ENCODE results near the gene ELMOD3. TPM values are rescaled to one million over a fixed set of nuclear protein-coding genes. Genes with fewer than 3 reads are reported as not detected.
"Not testable (repeated sequence)": the region's sequence is repeated elsewhere in the genome, so short reads cannot be mapped to it uniquely, and the experiment has no call there.

Gene ELMOD3
- total and polyA plus RNA-seq, 3 experiments from 2014 or later, result 12.2 to 14.4 (median 13.6) TPM

DNA sequence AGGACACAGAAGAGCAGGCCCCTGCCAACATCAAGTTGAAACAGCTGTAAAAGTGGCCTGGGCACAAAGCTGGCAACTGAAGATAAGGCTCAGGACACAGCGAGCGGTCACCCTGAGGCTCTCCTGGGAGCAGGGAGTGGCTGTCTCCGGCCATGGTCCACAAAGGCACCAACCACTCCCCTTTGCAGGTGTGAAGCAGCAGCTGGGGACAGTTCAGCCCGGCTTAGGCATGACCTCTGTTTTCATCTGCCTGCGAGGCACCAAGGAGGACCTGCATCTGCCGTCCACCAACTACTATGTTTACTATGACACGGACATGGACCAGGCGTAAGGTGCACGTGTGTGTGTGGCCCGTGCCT lies 39.7 kb upstream of the ELMOD3 start:
- CTCF ChIA-PET, result no interaction called here

DNA sequence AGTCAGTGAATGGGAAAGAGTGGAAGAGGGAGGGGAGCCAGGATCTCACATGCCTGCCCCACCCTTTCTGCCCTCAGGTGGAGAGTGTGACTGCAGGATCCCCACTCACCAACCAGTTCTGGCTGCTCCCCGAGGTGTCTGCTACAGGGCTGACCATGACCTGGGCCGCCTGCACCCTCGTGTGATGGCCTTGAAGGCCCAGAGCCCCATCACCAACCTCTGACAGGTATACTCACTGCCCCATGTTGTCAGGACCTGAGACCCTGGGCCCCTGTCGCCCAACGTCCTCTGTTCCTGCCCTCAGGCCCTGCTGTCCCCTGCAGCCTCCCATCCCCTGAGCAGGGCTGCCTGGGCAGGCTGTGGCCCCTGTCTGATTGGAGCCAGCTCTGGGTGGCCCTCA lies 38.6 kb upstream of the ELMOD3 start:
- H3K9me3 Mint-ChIP-seq; H3K27me3 ChIP-seq (ENCODE audit: insufficient read depth, low read length, poor library complexity, severe bottlenecking); H3K9me3 ChIP-seq (ENCODE audit: low read length); H3K4me3 Mint-ChIP-seq; H3K27ac ChIP-seq (ENCODE audit: low read depth, low read length); CTCF ChIA-PET; DNase-seq; H3K27me3 Mint-ChIP-seq; H3K4me3 ChIP-seq (ENCODE audit: low read length): not testable (repeated sequence)
- Mint-ChIP-seq H3K27ac (peak overlapping the region in 4 of 8 donors; percentile 17 to 57 (median 40)), H3K36me3 (peaks cover 3 to 59% (median 28%) of the 10 kb centered on the region in 3 donors), H3K4me1 (peaks cover 39 to 50% (median 43%) of the 10 kb centered on the region in 3 donors)
- Histone ChIP-seq H3K36me3 (ENCODE audit: insufficient read depth, low read length) (peaks cover 22% of the 10 kb centered on the region), H3K4me1 (ENCODE audit: insufficient read depth, low read length) (peaks cover 26% of the 10 kb centered on the region)
- POLR2A ChIA-PET, result interaction anchor here (1.2 kb wide), 1 partner anchor 12 kb away, joined by 3 read pairs; the partner anchor contains the start of gene TGOLN2

More for the DNA sequence above, 39.7 kb upstream of the ELMOD3 start:
- peak overlapping the region in 1 of 8 donors; percentile 22 for H3K27ac Mint-ChIP-seq
- Histone ChIP-seq H3K9me3 (ENCODE audit: low read length) (no peaks in the 10 kb centered on the region), H3K4me1 (ENCODE audit: insufficient read depth, low read length) (peaks cover 20% of the 10 kb centered on the region), H3K4me3 (ENCODE audit: low read length) (no peak overlapping the region), H3K27me3 (ENCODE audit: insufficient read depth, low read length, poor library complexity, severe bottlenecking) (no peaks in the 10 kb centered on the region), H3K27ac (ENCODE audit: low read depth, low read length) (no peak overlapping the region), H3K36me3 (ENCODE audit: insufficient read depth, low read length) (peaks cover 11% of the 10 kb centered on the region)
- H3K9me3 Mint-ChIP-seq, result no peaks in the 10 kb centered on the region
- POLR2A ChIA-PET, result interaction anchor here (0.6 to 1.2 kb wide), 2 partner anchors 10 to 11 kb away, joined by 3 to 8 read pairs; no protein-coding TSS in a partner anchor
- peaks cover 3 to 48% (median 22%) of the 10 kb centered on the region in 3 donors for H3K36me3 Mint-ChIP-seq
- DNase-seq, result no peak
- no peaks in the 10 kb centered on the region for H3K27me3 Mint-ChIP-seq
- peaks cover 35 to 48% (median 38%) of the 10 kb centered on the region in 3 donors for H3K4me1 Mint-ChIP-seq
- no peak overlapping the region for H3K4me3 Mint-ChIP-seq

GRCh38 chr2:85318222-85319074 lies 36.1 kb upstream of the ELMOD3 start:
- CTCF ChIA-PET, result interaction anchor here (0.9 to 3.5 kb wide), 3 partner anchors 9 to 20 kb away, joined by 3 to 12 read pairs (median 3); partner anchors contain the start of gene TGOLN2
- no peak for DNase-seq
- no peaks in the 10 kb centered on the region for H3K27me3 ChIP-seq (ENCODE audit: insufficient read depth, low read length, poor library complexity, severe bottlenecking)
- no peak overlapping the region for H3K4me3 ChIP-seq (ENCODE audit: low read length)
- no peak overlapping the region for H3K27ac ChIP-seq (ENCODE audit: low read depth, low read length)
- H3K4me1 ChIP-seq (ENCODE audit: insufficient read depth, low read length), result peaks cover 51% of the 10 kb centered on the region
- Mint-ChIP-seq H3K27ac (peak overlapping the region; percentile 38 to 96 (median 74)), H3K27me3 (no peaks in the 10 kb centered on the region), H3K4me1 (peaks cover 64 to 70% (median 68%) of the 10 kb centered on the region in 3 donors), H3K36me3 (peaks cover 10 to 80% (median 44%) of the 10 kb centered on the region in 3 donors), H3K4me3 (peak overlapping the region; percentile 38 to 85 (median 62)), H3K9me3 (no peaks in the 10 kb centered on the region)
- POLR2A ChIA-PET, result interaction anchor here (0.7 to 2.6 kb wide), 4 partner anchors 9 to 36 kb away, joined by 3 to 22 read pairs (median 6); partner anchors contain the start of genes ELMOD3, RETSAT and TGOLN2
- peaks cover 43% of the 10 kb centered on the region for H3K36me3 ChIP-seq (ENCODE audit: insufficient read depth, low read length)
- no peaks in the 10 kb centered on the region for H3K9me3 ChIP-seq (ENCODE audit: low read length)

DNA sequence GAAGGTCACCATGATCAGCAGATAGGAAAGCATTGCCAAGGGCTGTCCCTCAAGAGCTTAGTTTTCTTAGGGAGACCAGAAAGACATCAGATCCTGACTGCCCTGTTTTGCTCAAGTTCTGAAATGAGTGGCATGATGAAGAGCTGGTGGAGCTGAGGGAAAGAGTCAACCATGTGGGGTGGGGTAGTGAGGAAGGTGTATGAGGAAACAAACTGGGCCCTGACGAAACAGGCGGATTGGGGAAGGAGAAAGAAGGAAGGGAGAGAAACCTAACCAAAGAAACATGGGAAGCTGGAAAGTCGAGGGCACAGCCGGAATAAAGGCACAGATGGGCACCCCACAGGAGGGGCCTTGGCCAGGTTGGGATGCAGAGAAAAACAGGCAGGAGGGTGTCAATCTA lies 34.8 kb upstream of the ELMOD3 start:
- no peaks in the 10 kb centered on the region for H3K27me3 Mint-ChIP-seq
- H3K9me3 Mint-ChIP-seq, result no peaks in the 10 kb centered on the region
- no peaks in the 10 kb centered on the region for H3K9me3 ChIP-seq (ENCODE audit: low read length)
- peaks cover 55% of the 10 kb centered on the region for H3K36me3 ChIP-seq (ENCODE audit: insufficient read depth, low read length)
- H3K27ac ChIP-seq (ENCODE audit: low read depth, low read length), result no peak overlapping the region
- H3K4me3 Mint-ChIP-seq, result peak overlapping the region; percentile 0 to 85 (median 60)
- H3K4me1 Mint-ChIP-seq, result peaks cover 70 to 78% (median 77%) of the 10 kb centered on the region in 3 donors
- peak overlapping the region; percentile 21 to 96 (median 84) for H3K27ac Mint-ChIP-seq
- peaks cover 64% of the 10 kb centered on the region for H3K4me1 ChIP-seq (ENCODE audit: insufficient read depth, low read length)
- H3K27me3 ChIP-seq (ENCODE audit: insufficient read depth, low read length, poor library complexity, severe bottlenecking), result no peaks in the 10 kb centered on the region
- H3K4me3 ChIP-seq (ENCODE audit: low read length), result no peak overlapping the region
- no peak for DNase-seq
- CTCF ChIA-PET, result interaction anchor here (1.0 to 3.5 kb wide), 2 partner anchors 9 to 19 kb away, joined by 3 to 12 read pairs; no protein-coding TSS in a partner anchor
- peaks cover 17 to 84% (median 47%) of the 10 kb centered on the region in 3 donors for H3K36me3 Mint-ChIP-seq
- POLR2A ChIA-PET, result interaction anchor here (1.7 to 2.6 kb wide), 2 partner anchors 8 to 34 kb away, joined by 6 to 22 read pairs; partner anchors contain the start of genes ELMOD3, RETSAT and TGOLN2

DNA sequence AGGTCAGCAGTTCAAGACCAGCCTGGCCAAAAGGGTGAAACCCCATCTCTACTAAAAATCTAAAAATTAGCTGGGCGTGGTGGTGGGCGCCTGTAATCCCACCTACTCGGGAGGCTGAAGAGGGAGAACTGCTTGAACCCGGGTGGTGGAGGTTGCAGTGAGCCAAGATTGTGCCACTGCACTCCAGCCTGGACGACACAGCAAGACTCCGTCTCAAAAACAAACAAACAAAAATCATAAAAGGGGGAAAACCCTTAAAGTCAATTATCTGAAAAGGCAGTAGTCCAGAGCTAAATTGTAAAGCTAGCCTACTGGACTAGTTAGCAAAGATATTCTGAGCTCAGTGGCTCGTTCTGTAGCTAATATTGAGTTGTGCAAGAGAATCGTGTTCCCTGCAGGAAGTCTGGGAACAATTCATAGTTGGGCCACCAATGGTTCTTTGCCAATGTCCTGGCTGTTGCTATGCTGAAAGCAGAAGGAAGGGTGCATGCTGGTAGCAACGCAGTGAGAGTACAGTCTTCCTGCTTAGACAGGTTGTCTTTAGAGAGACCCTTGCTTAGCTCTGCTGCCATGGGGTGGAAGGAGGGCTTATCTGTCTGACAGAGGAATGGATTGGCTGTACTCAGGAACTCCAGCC lies 31.1 kb upstream of the ELMOD3 start:
- ChIA-PET CTCF (interaction anchor here (1.2 to 1.5 kb wide), 3 partner anchors 16 to 23 kb away, joined by 3 to 4 read pairs (median 4); no protein-coding TSS in a partner anchor), POLR2A (no interaction called here)
- H3K4me1 Mint-ChIP-seq, result peaks cover 75% of the 10 kb centered on the region in 3 donors
- H3K4me1 ChIP-seq (ENCODE audit: insufficient read depth, low read length), result peaks cover 75% of the 10 kb centered on the region
- H3K4me3 ChIP-seq (ENCODE audit: low read length), result peak overlapping the region; percentile 0
- no peak for DNase-seq
- peak overlapping the region; percentile 92 to 100 (median 99) for H3K4me3 Mint-ChIP-seq
- no peaks in the 10 kb centered on the region for H3K9me3 Mint-ChIP-seq
- no peaks in the 10 kb centered on the region for H3K27me3 Mint-ChIP-seq
- H3K36me3 ChIP-seq (ENCODE audit: insufficient read depth, low read length), result peaks cover 60% of the 10 kb centered on the region
- no peaks in the 10 kb centered on the region for H3K27me3 ChIP-seq (ENCODE audit: insufficient read depth, low read length, poor library complexity, severe bottlenecking)
- no peaks in the 10 kb centered on the region for H3K9me3 ChIP-seq (ENCODE audit: low read length)
- no peak overlapping the region for H3K27ac ChIP-seq (ENCODE audit: low read depth, low read length)
- peak overlapping the region in 7 of 8 donors; percentile 74 to 100 (median 99) for H3K27ac Mint-ChIP-seq
- H3K36me3 Mint-ChIP-seq, result peaks cover 28 to 95% (median 43%) of the 10 kb centered on the region in 3 donors

DNA sequence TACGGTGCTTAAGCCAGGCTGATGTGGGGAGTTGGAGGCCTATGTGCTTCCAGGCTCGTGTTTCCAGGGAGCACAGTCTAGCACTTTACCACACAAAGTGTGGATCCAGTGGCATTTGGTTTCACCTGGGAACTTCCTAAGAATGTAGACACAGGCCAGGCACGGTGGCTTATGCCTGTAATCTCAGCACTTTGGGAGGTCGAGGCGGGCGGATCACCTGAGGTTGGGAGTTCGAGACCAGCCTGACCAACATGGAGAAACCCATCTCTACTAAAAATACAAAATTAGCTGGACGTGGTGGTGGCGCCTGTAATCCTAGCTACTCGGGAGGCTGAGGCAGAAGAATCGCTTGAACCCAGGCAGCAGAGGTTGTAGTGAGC lies 30.6 kb upstream of the ELMOD3 start:
- H3K27ac ChIP-seq (ENCODE audit: low read depth, low read length); H3K27me3 ChIP-seq (ENCODE audit: insufficient read depth, low read length, poor library complexity, severe bottlenecking); H3K9me3 Mint-ChIP-seq; H3K27me3 Mint-ChIP-seq; DNase-seq; H3K9me3 ChIP-seq (ENCODE audit: low read length): not testable (repeated sequence)
- H3K27ac Mint-ChIP-seq, result peak overlapping the region; percentile 52 to 100 (median 96)
- CTCF ChIA-PET, result interaction anchor here (1.2 to 1.6 kb wide), 4 partner anchors 10 to 216 kb away, joined by 3 to 5 read pairs (median 4); no protein-coding TSS in a partner anchor
- H3K4me3 ChIP-seq (ENCODE audit: low read length), result peak overlapping the region; percentile 0
- H3K36me3 Mint-ChIP-seq, result peaks cover 28 to 92% (median 39%) of the 10 kb centered on the region in 3 donors
- peaks cover 60% of the 10 kb centered on the region for H3K36me3 ChIP-seq (ENCODE audit: insufficient read depth, low read length)
- H3K4me1 ChIP-seq (ENCODE audit: insufficient read depth, low read length), result peaks cover 74% of the 10 kb centered on the region
- POLR2A ChIA-PET, result interaction anchor here (0.6 to 1.5 kb wide), 3 partner anchors 10 to 861 kb away, joined by 4 to 14 read pairs (median 8); no protein-coding TSS in a partner anchor
- H3K4me3 Mint-ChIP-seq, result peak overlapping the region; percentile 92 to 100 (median 99)
- H3K4me1 Mint-ChIP-seq, result peaks cover 73 to 74% (median 73%) of the 10 kb centered on the region in 3 donors

DNA sequence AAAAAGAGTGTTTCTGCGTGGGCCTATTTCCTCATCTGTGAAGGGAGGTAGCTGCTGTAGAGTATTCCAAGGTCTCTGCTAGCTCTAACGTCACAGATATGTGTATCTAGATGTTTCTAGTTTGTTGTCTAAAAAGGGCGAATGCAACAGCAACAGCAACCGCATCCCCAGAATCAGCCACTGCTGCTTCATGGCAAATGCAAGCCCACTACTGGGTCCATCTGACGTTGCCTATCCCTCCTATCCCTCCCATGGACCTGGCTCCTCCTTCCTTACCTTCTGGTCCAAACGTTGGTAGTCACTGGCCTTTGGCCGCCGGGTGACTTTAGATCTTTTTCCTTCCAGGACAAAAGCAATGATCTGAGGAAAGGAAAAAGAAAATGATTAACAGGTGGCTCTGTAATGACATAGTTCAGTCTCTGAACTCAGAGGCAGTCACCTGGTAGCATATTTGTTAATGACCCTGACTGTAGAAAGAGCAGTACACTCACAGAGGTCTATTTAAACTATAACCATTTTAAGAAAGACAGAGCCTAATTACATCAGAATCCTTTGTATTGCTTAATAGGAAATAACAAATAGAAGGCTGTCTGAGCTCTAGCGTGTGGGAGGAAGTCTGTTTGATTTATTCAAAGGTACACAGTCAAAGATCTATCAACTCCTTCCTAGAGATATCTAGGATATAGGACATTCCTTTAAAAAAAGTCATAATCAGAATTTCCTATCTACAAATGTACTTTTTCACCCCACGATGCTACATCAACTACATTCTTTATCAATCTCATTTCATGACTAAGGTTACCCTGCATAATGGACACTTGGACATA lies 29.7 kb upstream of the ELMOD3 start:
- Histone ChIP-seq H3K27me3 (ENCODE audit: insufficient read depth, low read length, poor library complexity, severe bottlenecking) (no peaks in the 10 kb centered on the region), H3K4me3 (ENCODE audit: low read length) (peak overlapping the region; percentile 86), H3K27ac (ENCODE audit: low read depth, low read length) (no peak overlapping the region), H3K36me3 (ENCODE audit: insufficient read depth, low read length) (peaks cover 55% of the 10 kb centered on the region), H3K4me1 (ENCODE audit: insufficient read depth, low read length) (peaks cover 66% of the 10 kb centered on the region), H3K9me3 (ENCODE audit: low read length) (no peaks in the 10 kb centered on the region)
- Mint-ChIP-seq H3K9me3 (no peaks in the 10 kb centered on the region), H3K27me3 (no peaks in the 10 kb centered on the region), H3K4me3 (peak overlapping the region; percentile 92 to 100 (median 99)), H3K4me1 (peaks cover 69 to 72% (median 69%) of the 10 kb centered on the region in 3 donors), H3K27ac (peak overlapping the region; percentile 83 to 100 (median 96)), H3K36me3 (peaks cover 28 to 86% (median 35%) of the 10 kb centered on the region in 3 donors)
- CTCF ChIA-PET, result interaction anchor here (1.0 to 1.6 kb wide), 4 partner anchors 11 to 215 kb away, joined by 3 to 5 read pairs (median 4); no protein-coding TSS in a partner anchor
- no peak for DNase-seq
- POLR2A ChIA-PET, result interaction anchor here (0.6 to 4.1 kb wide), 6 partner anchors 10 to 860 kb away, joined by 3 to 86 read pairs (median 6); partner anchors contain the start of genes ELMOD3 and RETSAT

Measured in CD8-positive, alpha-beta memory T cell (primary cell).